Type B pancreatic cell (in vitro differentiated cells): ENCODE data around the gene ADARB2. TPM values are rescaled to one million over a fixed set of nuclear protein-coding genes. Genes with fewer than 3 reads are reported as not detected.

Source experiments
- DNase-seq: peaks from one replicate; pipeline ENCODE4 v3.0.0; 2021; ENCODE audit warnings: mixed read lengths; ENCODE audit not compliant: unreplicated experiment; ENCODE audit errors: extremely low spot score
- H3K27ac Mint-ChIP-seq: 2 replicates; pipeline ENCODE4 v1.8.0; 2021; ENCODE audit warnings: mild to moderate bottlenecking, mixed read lengths
- H3K27me3 Mint-ChIP-seq: 2 replicates; pipeline ENCODE4 v1.8.0; 2021; ENCODE audit warnings: mixed read lengths
- H3K36me3 Mint-ChIP-seq: 2 replicates; pipeline ENCODE4 v1.8.0; 2021; ENCODE audit warnings: mixed read lengths
- H3K4me1 Mint-ChIP-seq: one replicate; pipeline ENCODE4 v1.8.0; 2021; ENCODE audit warnings: mixed read lengths; ENCODE audit not compliant: unreplicated experiment
- H3K4me3 Mint-ChIP-seq: 2 replicates; pipeline ENCODE4 v1.8.0; 2021; ENCODE audit warnings: mild to moderate bottlenecking, mixed read lengths
- H3K9me3 Mint-ChIP-seq: 2 replicates; pipeline ENCODE4 v1.8.0; 2021; ENCODE audit warnings: mixed read lengths
- CTCF ChIP-seq: fragments of 200-600 bp; sonication (generic); conservative IDR thresholded peaks from 2 replicates; pipeline ENCODE4 v1.5.0; 2021; ENCODE audit warnings: antibody characterized with exemption, mild to moderate bottlenecking
- total RNA-seq: library from RNA; stranded (reverse); gene quantifications from 2 replicates; pipeline ENCODE4 v1.2.1, GENCODE V29; 2021; ENCODE audit warnings: low replicate concordance

ADARB2 gene
- total RNA-seq, 1 donor from 2014 or later = 4.9 TPM

DNA sequence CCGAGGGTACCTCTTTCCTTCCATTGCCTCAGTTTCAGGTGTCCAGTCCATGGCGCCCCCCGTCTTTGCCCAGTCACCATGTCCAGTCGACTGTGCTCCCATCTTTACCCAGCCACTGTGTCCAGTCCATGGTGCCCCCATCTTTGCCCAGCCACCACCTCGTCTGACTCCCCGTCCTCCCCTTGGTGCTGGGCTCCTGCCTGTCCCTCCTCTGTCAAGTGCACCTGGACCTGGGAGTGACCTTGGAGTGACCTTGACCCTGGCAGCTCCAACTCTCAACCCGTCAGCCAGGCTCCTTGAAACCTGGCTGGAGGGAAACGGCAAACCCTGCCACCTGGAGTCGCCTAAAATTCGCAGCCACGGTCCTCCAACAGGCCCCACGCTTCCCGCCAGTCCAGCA lies 180.2 kb downstream of the ADARB2 start:
- Mint-ChIP-seq H3K27ac (no peak overlapping the region), H3K36me3 (no peaks in the 10 kb centered on the region), H3K4me3 (no peak overlapping the region), H3K27me3 (peaks cover 29% of the 10 kb centered on the region), H3K9me3 (no peaks in the 10 kb centered on the region), H3K4me1 (peaks cover 24% of the 10 kb centered on the region)
- no peak for TF ChIP-seq CTCF
- DNase-seq = no peak

- H3K36me3 Mint-ChIP-seq = no peaks in the 10 kb centered on the region
Observed at GRCh38 chr10:1556496-1556895, 180.8 kb downstream of the ADARB2 start.

GRCh38 chr10:1553951-1554350 lies 183.4 kb downstream of the ADARB2 start:
- no peaks in the 10 kb centered on the region for H3K36me3 Mint-ChIP-seq
- no peak for DNase-seq
- no peak overlapping the region for H3K4me3 Mint-ChIP-seq
- H3K4me1 Mint-ChIP-seq = peaks cover 11% of the 10 kb centered on the region
- no peaks in the 10 kb centered on the region for H3K9me3 Mint-ChIP-seq
- peaks cover 21% of the 10 kb centered on the region for H3K27me3 Mint-ChIP-seq
- H3K27ac Mint-ChIP-seq = no peak overlapping the region
- no peak for TF ChIP-seq CTCF

More at GRCh38 chr10:1556496-1556895, 180.8 kb downstream of the ADARB2 start:
- peaks cover 27% of the 10 kb centered on the region for H3K27me3 Mint-ChIP-seq
- peaks cover 24% of the 10 kb centered on the region for H3K4me1 Mint-ChIP-seq
- no peaks in the 10 kb centered on the region for H3K9me3 Mint-ChIP-seq
- no peak for TF ChIP-seq CTCF
- H3K27ac Mint-ChIP-seq = no peak overlapping the region
- H3K4me3 Mint-ChIP-seq = no peak overlapping the region
- DNase-seq = no peak

GRCh38 chr10:1552881-1553670 lies 184.2 kb downstream of the ADARB2 start:
- H3K27ac Mint-ChIP-seq = no peak overlapping the region
- DNase-seq = no peak
- peaks cover 22% of the 10 kb centered on the region for H3K27me3 Mint-ChIP-seq
- H3K4me1 Mint-ChIP-seq = peaks cover 7% of the 10 kb centered on the region
- no peak for TF ChIP-seq CTCF
- no peak overlapping the region for H3K4me3 Mint-ChIP-seq
- no peaks in the 10 kb centered on the region for H3K9me3 Mint-ChIP-seq
- no peaks in the 10 kb centered on the region for H3K36me3 Mint-ChIP-seq

DNA sequence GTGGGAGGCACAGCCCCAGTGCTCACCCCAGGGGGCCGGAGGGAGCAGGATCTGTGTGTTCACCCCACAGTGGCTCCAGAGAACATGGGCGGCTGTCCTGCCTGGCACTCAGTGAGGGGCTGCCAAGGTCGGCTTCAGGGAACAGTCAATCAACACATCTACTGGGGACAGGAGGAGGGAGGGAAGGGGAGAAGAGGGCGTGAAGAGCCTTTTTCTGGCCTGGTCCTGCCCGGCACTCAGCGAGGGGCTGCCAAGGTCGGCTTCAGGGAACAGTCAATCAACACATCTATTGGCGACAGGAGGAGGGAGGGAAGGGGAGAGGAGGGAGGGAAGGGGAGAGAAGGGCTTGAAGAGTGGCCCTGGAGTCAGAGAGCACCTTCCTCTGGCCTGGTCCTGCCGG lies 184.9 kb downstream of the ADARB2 start:
- no peak overlapping the region for H3K27ac Mint-ChIP-seq
- no peaks in the 10 kb centered on the region for H3K36me3 Mint-ChIP-seq
- TF ChIP-seq CTCF = no peak
- no peak overlapping the region for H3K4me3 Mint-ChIP-seq
- no peak for DNase-seq
- peaks cover 7% of the 10 kb centered on the region for H3K4me1 Mint-ChIP-seq
- H3K27me3 Mint-ChIP-seq = peaks cover 22% of the 10 kb centered on the region
- no peaks in the 10 kb centered on the region for H3K9me3 Mint-ChIP-seq
